Fibroblast of lung (primary cell): ENCODE results near the gene KIF16B.

Source experiments
- CTCF ChIP-seq, 2 donors: IDR thresholded peaks in 1 of 2; conservative IDR thresholded peaks in 1 of 2; 1 replicate in 1 of 2; 2 replicates in 1 of 2; pipeline ENCODE4 v1.5.1; 2011 to 2012; ENCODE audit warnings: low read length in 2 of 2, control low read depth in 1 of 2, inconsistent platforms in 1 of 2, low read depth in 1 of 2, mild to moderate bottlenecking in 1 of 2
- EZH2 ChIP-seq: IDR thresholded peaks from 2 replicates; pipeline ENCODE4 v1.5.1; 2012; ENCODE audit warnings: low read length, control low read depth, mild to moderate bottlenecking; ENCODE audit errors: missing control alignments

GRCh38 chr20:16280219-16280618, 293.0 kb downstream of the KIF16B start:
- TF ChIP-seq CTCF (conservative IDR thresholded peaks at IDR 0.05 in 1 of 2, IDR thresholded peaks at IDR 0.05 in 1 of 2; ENCODE audit: low read depth in 1 of 2, low read length in 2 of 2) (no peak), EZH2 (no peak)
